Lower lobe of right lung (tissue), 2 donors: ENCODE measurements around the gene ZFYVE27. TPM values are rescaled to one million over a fixed set of nuclear protein-coding genes. Genes with fewer than 3 reads are reported as not detected.

ENCODE experiments used
- ATAC-seq, 2 donors: fragments of 200-7000 bp; cut with Tn5 transposase; one replicate each; pipeline ENCODE4 v1.9.1; 2020 to 2022; ENCODE audit warnings: mild to moderate bottlenecking in 2 of 2, moderate library complexity in 2 of 2
- DNase-seq: peaks from one replicate; pipeline ENCODE4 v3.0.0-alpha.2; 2020
- H3K27ac ChIP-seq: fragments of 200-600 bp; one replicate; pipeline ENCODE4 v1.8.0; 2022
- H3K27me3 ChIP-seq: fragments of 200-600 bp; one replicate; pipeline ENCODE4 v1.8.0; 2022; ENCODE audit warnings: low read depth
- H3K36me3 ChIP-seq: fragments of 200-600 bp; one replicate; pipeline ENCODE4 v1.8.0; 2022; ENCODE audit warnings: mild to moderate bottlenecking
- H3K4me1 ChIP-seq: fragments of 200-600 bp; one replicate; pipeline ENCODE4 v1.8.0; 2022
- H3K4me3 ChIP-seq: fragments of 200-600 bp; one replicate; pipeline ENCODE4 v1.8.0; 2022; ENCODE audit warnings: mild to moderate bottlenecking
- H3K9me3 ChIP-seq: fragments of 200-600 bp; one replicate; pipeline ENCODE4 v1.8.0; 2022
- intact Hi-C: fragments of 100-400 bp; cut with DNase I; formaldehyde crosslinking; loops from one replicate; pipeline ENCODE4 v1.11.0; 2022
- total RNA-seq: library from RNA; stranded (reverse); fragmentation: NEBNext Ultra II Directional; extraction: Animal tissue kit (Norgen Biotek cat#: 25700); gene quantifications from one replicate; pipeline ENCODE4 v1.2.1, GENCODE V29; 2021
- TF ChIP-seq, protein P1 (sequence below): fragments of 200-600 bp; IDR thresholded peaks from one replicate; pipeline ENCODE4 v1.8.0; 2022; ENCODE audit warnings: antibody characterized with exemption, mild to moderate bottlenecking
- donor health status: DM: no; HTN: yes; CAD: no; lungs with severe emphysema.

The ZFYVE27 gene
- total RNA-seq, 1 donor from 2014 or later, result 28.3 TPM

DNA sequence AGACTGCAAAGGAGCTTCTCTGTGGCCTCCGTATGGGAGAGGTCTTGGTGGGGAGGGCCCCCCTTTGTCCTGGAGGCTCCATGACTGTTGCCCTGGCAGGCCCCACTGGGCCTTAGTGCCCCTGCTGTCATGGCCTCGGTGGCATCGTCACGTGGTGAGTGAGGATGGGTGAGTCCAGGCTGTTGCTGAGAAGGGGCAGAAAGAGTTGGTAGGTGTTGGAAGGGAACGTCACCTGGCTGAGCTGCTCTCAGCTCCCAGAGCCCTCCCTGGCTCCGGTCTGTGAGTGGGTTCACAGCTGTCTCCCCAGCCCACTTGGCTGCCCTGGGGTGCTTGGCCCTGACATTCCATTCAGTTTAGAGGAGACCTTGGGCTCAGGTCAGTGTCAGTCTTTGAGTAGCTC is 18.8 kb downstream of the ZFYVE27 start:
- H3K4me1 ChIP-seq, result no peaks in the 10 kb centered on the region
- ATAC-seq (no peak), DNase-seq (no peak)
- H3K36me3 ChIP-seq, result peaks cover 98% of the 10 kb centered on the region
- no peaks in the 10 kb centered on the region for H3K9me3 ChIP-seq
- intact Hi-C loops, result no loop called here
- H3K27ac ChIP-seq, result no peak overlapping the region
- H3K4me3 ChIP-seq, result no peak overlapping the region
- no peaks in the 10 kb centered on the region for H3K27me3 ChIP-seq
- TF ChIP-seq, protein P1, sequence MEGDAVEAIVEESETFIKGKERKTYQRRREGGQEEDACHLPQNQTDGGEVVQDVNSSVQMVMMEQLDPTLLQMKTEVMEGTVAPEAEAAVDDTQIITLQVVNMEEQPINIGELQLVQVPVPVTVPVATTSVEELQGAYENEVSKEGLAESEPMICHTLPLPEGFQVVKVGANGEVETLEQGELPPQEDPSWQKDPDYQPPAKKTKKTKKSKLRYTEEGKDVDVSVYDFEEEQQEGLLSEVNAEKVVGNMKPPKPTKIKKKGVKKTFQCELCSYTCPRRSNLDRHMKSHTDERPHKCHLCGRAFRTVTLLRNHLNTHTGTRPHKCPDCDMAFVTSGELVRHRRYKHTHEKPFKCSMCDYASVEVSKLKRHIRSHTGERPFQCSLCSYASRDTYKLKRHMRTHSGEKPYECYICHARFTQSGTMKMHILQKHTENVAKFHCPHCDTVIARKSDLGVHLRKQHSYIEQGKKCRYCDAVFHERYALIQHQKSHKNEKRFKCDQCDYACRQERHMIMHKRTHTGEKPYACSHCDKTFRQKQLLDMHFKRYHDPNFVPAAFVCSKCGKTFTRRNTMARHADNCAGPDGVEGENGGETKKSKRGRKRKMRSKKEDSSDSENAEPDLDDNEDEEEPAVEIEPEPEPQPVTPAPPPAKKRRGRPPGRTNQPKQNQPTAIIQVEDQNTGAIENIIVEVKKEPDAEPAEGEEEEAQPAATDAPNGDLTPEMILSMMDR, result no peak

DNA sequence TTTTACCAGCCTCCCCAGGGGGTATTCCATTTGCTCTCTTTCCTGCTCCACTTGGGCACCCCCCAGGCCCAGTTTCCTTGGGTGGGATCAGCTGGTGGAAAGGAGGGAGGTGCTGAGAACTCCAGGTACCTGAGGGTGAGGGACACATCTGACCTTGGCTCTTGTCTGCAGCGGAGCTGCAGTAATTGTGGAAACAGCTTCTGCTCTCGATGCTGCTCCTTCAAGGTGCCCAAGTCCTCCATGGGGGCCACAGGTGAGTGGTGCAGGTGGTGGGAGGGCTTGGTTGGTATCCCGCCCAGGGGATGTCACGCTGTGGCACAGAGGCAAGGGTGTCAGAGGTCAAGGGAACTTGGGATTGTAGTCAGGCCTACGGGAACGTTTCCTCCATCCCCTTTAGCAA is 20.5 kb downstream of the ZFYVE27 start:
- no peak for DNase-seq
- intact Hi-C loops, result no loop called here
- no peak for ATAC-seq

DNA sequence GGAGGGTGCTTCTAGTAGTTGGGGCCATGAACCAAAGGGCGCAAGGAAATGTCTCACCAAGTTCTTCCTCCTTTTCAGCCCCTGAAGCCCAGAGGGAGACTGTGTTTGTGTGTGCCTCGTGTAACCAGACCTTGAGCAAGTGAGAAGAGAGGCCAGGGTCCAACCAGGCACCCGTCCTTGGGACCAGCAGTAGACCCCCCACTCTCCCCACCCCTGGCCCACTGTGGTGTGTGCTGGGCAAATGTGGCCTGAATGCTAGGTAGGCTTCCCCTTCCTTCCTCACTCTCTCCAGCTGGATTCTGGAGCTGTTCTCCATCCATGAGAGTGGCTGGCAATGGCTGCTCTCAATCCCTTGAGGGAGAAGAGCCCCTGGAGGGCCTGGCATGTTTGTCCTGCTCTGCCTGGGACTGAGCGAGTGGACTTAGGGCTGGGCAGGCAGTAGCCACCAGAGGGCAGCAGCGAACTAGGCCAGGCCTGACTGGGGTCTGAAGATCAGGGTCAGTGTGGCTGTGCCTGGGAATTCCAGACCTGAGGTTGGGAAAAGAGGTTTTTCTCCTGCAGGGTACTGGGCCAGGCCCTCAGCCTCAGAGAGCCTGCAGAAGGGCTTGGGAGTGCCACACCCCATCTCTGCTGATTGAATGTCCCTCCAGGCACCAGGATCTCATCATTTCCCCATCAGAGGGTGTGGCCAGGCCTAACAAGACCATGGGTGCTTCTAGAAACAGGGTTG is 22.4 kb downstream of the ZFYVE27 start:
- no peak overlapping the region for H3K4me3 ChIP-seq
- DNase-seq, result peak; percentile 76
- H3K27me3 ChIP-seq, result no peaks in the 10 kb centered on the region
- TF ChIP-seq, protein P1, result peak; percentile 88
- peaks cover 70% of the 10 kb centered on the region for H3K36me3 ChIP-seq
- H3K9me3 ChIP-seq, result no peaks in the 10 kb centered on the region
- intact Hi-C loops, result no loop called here
- no peaks in the 10 kb centered on the region for H3K4me1 ChIP-seq
- H3K27ac ChIP-seq, result no peak overlapping the region
- ATAC-seq, result peak; percentile 86 to 88

More for the DNA sequence above, 20.5 kb downstream of the ZFYVE27 start:
- H3K4me1 ChIP-seq, result no peaks in the 10 kb centered on the region
- H3K4me3 ChIP-seq, result no peak overlapping the region
- no peak overlapping the region for H3K27ac ChIP-seq
- no peaks in the 10 kb centered on the region for H3K27me3 ChIP-seq
- no peaks in the 10 kb centered on the region for H3K9me3 ChIP-seq
- H3K36me3 ChIP-seq, result peaks cover 89% of the 10 kb centered on the region
- TF ChIP-seq, protein P1, result no peak

DNA sequence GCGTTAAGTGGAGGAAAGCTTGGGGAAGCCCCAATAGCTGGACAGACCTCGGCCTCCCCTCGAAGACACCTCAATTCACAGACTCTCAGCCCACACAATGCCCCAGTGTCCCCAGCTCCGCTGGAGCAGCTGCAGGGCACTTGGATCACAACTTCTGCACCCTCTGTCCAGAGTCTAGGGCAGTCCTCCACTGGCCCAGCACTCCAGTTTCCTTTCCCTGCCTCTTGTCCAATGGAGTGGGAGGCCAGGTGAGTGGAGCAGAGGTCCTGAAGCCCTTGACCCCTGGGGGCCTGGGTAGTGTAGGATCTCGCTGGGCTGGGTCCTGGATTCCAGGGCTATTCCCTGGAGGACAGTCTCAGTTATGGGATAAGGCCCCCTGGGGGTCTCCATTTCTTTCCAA is 23.0 kb downstream of the ZFYVE27 start:
- ATAC-seq, result peak in 1 of 2 donors; percentile 6
- DNase-seq, result no peak
- no peaks in the 10 kb centered on the region for H3K4me1 ChIP-seq
- no peaks in the 10 kb centered on the region for H3K9me3 ChIP-seq
- TF ChIP-seq, protein P1, result no peak
- H3K4me3 ChIP-seq, result no peak overlapping the region
- peaks cover 64% of the 10 kb centered on the region for H3K36me3 ChIP-seq
- H3K27ac ChIP-seq, result no peak overlapping the region
- intact Hi-C loops, result no loop called here
- H3K27me3 ChIP-seq, result no peaks in the 10 kb centered on the region

DNA sequence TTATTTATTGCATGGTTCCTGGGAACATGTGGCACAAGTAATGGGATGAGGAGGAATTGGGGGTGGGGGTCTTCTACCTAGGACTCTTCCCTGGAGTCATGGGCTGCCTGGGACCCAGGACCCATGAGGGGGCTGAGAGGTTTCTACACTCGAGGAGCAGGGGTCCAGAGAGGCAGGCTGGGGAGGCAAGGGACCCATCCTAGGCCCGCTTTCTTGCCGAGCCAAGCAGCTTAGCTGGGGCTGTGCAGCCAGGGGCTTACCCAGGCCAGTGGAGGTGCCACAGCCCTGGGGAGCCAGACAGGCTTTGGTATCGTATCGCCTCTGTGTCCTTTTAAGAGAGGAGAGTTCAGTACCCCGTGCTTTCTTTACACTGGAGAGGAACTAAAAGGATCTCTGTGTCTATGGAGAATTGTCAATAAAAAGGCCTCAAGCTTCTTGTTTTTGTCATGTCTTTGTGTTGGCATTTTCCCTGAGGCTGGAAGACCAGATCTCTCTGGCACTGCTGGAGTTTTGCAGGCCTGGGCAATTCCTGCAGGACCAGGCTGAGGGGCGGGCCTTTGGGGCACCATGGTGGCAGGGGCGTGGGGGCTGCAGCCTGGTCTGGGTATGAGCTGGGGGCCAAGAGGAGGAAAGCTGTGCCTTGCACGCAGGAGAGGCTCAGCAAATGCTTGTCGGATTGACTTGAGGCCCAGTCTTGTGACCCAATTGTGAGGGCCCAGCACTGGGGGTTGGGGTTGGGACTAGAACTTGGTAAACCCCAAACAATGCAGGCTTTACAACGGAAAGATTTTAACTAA is 23.7 kb downstream of the ZFYVE27 start:
- H3K9me3 ChIP-seq, result no peaks in the 10 kb centered on the region
- no peak overlapping the region for H3K4me3 ChIP-seq
- H3K36me3 ChIP-seq, result peaks cover 57% of the 10 kb centered on the region
- H3K27me3 ChIP-seq, result no peaks in the 10 kb centered on the region
- ATAC-seq (no peak), DNase-seq (no peak)
- intact Hi-C loops, result no loop called here
- TF ChIP-seq, protein P1, result no peak
- H3K27ac ChIP-seq, result no peak overlapping the region
- H3K4me1 ChIP-seq, result no peaks in the 10 kb centered on the region
